ENCODE measurements around the gene GRK5.

GRK5 gene

DNA sequence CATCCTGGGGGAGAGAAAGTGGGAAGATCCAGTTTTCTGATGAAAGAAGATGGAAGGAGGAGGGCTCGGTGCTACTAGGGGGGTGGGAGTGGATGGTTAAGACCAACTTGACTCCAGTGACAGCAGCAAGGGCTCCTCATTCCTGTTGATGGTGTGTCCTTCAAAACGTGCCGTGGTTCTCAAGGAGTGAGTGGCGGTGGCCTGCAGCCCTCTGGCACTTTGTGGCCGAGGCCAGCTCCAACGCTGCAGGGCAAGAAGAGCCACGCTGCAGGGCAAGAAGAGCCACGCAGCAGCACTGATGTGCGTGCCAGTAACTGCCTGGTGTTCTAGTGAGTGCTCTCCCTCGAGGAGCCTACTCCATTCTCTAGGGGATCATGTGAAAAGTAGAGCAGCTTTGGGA is 72.1 kb downstream of the GRK5 start:
- DNase-seq, result no peak

DNA sequence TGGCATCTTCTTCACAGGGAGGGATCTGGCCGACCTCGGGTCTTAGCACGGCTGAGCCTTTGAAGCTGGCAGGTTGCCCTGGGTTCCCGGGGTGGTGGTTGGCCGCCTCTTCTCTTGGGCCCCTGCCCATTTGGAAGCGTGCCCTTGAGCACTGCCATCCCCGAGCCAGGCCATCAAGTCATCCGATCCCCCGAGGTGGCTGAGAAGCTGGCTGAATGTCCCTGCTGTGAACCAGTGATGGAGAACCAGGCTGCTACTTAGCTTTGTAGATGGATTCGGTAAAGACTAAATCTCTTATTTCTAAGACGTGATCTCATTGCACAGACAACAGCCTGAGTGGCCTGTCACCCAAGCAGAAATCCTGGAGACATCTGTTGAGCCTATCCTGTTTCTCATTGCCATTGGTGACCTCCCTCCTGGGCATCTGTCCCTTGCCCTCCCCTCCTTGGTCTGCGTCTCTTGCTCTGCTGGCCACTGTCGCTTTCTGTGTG is 74.3 kb downstream of the GRK5 start:
- no peak for DNase-seq

DNA sequence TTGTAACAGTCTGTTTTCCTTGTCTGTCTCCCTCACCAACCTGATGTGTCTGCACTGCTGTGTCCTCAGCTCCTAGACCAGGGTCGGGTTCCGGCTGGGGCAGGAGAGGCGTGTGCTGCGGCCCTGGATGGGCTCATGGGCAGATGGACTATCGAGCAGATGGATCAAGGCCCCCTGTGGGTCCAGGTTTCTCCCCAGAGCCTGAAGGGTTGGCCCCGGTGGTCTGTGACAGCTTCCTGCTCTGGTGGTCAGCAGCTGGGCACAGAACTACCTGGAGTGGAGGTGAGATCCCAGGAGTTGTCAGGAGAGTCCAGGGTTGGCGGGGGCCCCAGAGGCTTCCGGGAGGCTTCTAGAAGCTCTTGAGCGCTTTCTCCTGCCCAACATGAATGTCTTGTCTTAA is 75.1 kb downstream of the GRK5 start:
- DNase-seq, result no peak

DNA sequence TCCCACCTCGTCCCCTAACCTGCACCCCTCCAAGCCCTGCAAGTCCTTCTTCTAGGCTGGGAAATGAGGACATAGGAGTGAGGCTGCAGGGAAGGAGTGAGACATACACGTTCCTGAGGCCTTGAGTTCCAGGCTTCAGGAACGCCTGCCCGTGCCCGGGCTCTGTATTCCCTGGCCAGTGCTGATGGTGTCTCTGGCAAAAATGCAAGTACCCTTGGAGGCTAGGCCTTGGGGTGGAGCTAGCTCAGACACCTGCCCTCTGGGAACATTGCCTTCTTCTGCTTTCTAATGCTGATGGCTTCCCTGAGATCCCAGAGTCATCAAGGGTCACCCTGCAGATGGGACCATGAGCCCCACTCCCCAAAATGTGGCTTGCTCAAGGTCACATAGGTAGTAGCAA is 76.0 kb downstream of the GRK5 start:
- no peak for DNase-seq

DNA sequence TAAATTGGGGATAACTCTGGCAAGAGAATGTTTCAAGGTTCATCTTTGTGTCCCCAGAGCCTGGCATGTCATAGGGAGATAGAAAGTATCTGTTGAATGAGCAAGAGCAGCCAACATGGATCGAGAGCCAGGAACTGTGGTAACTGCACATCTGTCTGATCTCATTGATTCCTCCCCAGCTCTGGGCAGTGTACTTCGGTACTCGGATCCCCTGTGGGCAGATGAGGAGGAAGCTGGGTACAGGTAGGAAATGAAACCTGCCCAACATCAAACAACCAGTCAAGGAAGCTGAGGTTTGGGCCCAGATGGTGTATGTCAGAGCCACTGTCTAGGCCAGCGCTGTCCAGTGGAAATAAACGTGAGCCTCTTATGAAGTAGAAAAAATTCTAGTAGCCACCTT is 76.4 kb downstream of the GRK5 start:
- DNase-seq, result peak; percentile 50

DNA sequence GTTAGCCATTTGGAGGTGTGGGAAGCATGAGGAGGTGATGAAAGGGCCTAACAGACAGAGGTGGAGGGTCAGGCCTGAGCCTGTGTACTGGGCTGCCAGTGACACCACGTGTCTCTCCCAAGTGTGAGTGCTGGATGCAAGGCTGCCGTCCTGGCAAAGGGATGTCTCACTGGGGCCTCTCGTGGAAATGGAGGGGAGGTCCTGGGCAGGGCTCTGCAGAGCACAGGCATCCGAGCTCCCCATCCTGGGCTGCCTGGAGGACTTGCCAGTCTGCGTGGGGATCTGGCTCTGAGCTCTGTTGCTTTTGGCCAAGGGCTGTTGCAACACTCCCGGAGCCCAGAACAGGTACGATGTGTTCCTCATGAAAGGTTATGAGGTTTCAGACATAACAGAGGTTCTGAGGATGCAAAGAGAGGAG is 77.3 kb downstream of the GRK5 start:
- DNase-seq, result no peak

DNA sequence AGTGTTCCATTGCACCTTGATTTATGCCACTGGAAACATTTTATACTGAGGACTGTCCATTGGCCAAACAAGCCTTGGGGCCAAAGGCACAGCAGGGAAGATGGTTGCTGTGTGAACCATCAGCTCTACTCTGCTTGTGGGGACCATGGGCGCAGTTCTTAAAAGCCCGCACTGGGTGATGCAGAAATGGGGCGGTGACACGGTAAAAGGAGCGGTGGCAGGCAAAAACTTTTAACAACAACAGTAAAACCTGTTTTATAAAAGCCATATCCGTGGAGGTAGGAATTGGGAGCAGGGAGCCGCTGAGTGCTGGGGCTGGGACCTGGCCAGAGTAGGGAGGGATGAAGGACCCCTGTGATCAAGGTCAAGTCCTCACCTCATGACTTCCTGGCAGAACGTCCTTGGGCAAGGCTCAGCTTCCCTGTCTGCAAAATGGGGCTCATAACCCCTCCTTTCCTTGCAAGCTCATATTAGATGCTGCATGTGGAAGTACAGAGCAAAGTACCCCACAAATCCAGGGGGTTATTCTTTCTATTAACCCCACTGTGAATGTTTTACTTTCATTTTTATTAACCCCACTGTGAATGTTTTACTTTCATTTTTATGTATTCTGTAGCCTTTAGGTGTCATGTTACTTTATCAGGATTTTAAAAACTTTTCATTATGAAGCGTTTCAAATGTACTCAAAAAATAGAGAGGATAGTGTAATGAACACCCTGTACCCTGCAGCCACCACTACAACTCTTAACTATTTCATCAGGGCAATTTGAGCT is 78.3 kb downstream of the GRK5 start:
- DNase-seq, result no peak

DNA sequence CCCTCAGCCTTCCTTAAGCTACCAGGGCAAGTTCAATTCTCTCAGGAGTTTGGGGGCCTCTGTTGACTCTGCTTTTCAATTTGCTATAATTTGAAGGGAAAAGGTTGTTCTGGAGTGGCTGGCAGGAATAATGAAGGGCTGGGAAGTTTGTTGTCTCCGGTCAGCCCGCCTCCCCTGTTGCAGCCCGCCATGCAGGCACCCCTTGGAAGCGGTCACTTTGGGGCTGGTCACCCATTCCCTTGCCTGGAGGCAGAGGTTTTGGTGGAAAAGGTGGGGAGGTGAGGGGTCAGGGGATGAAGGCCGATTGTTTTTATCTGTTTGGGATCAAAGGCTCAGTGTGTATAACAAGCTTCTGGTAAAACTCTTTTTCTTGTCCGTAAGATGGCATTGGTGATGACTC is 79.1 kb downstream of the GRK5 start:
- no peak for DNase-seq

DNA sequence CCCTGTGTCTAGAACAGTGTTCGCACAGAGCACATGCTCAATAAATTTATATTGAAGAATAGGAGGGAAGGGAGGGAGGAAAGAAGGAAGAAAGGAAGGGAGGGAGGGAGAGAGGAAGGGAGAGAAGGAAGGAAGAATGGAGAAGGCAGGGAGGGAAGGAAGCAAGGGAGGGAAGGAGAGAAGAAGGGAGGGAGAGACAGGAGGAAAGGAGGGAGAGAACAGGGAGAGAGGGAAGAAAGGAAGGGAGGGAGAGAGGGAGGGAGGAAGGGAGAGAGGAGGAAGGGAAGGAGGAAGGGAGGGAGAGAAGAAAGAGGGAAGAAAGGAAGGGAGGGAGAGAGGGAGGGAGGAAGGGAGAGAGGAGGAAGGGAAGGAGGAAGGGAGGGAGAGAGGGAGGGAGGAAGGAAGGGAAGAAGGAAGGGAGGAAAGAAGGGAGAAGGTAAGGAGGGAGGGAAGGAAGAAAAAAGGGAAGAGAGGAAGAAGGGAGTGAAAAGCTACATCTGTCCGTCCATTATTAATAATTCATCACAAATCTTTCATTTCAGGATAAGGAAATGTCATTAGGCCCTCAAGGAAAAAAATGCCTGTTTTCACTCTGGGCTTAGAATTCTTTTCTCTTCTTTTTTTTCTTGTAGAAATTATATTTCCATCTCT is 79.7 kb downstream of the GRK5 start:
- no peak for DNase-seq

DNA sequence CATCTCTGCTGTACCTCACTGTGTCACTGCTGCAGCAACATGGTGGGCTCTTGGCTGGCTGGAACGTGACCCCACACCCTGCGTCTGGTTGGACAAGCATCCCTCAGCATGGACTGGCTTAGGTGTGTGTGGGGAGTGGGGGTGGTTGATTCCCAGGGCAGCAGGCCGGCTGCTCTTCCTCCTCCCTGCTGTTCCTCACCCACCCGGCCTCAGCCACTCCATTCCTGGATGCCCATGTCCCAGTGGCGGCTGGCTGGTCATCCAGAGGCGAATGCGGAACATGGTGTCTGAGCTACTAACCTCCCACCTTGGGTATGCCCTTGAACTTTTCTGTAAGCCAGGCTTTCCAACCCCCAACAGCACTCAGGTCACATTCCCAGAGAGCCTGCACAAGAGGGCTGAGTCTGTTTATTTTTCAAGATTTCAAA is 81.2 kb downstream of the GRK5 start:
- DNase-seq, result no peak

DNA sequence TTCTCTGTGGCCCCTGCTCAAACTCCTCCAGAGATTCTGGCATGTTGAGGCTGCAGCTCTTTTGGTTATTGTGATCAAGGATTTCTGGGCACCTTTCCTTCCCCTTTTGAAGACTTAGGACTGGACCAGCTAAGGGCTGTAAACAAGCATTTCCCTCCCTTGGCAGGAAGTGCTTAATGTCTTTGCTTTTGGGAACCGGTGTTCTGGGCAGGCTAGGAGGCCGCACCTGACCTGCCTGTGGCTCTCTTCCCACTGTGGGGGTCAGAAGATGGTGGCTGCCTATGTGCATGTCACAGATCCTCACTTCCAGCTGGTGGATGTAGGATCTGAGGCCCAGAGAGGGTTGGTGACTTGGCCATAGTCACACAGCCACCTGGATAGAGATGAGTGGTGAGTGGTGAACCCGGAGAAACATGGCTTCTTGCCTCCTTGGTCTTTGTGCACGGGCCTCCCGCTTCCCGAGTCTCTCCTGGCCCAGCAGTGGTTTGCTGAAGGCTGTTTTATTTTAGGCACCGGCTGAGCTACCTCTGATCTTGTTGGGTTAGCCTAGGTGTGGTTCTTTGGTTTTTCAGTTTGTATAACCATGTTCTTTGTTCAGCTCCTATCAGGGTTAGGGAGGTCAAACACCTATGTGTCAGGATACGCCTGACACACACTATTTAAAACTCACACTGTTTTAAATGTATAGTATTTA is 82.0 kb downstream of the GRK5 start:
- no peak for DNase-seq

DNA sequence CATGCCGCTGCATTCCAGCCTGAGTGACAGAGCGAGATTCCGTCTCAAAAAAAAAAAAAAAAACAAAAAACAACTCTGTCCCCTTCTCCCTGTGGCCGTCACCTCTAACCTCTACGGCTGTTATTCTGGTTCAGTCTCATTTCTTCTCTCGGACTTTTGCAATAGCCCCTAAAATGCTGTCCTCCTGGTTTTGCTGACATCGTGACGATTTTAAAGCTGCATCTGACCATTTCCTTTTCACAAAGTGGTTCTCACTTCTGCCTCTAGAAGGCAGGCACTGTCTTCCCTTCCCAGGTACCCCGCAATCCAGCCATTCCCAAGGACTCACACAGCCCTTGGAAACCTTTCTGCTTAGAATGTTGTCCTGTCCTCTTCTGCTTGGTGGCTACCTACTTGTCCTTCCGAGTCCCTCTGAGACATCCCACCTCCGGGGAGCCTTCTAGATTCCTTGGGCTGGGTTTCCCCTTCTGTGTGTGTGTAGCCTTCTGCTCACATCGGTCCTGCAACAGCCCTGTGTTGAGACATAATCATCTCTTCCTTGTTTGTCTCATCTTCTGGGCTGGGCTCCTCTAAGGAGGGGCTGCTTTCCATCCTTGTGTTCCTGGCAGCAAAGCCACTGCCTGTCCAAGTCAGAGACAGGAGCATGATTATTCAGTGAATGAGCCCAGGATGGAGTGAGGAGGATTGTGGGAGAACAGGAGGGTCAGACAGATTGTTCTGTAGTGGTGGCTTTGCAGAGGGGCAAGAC is 83.1 kb downstream of the GRK5 start:
- no peak for DNase-seq

DNA sequence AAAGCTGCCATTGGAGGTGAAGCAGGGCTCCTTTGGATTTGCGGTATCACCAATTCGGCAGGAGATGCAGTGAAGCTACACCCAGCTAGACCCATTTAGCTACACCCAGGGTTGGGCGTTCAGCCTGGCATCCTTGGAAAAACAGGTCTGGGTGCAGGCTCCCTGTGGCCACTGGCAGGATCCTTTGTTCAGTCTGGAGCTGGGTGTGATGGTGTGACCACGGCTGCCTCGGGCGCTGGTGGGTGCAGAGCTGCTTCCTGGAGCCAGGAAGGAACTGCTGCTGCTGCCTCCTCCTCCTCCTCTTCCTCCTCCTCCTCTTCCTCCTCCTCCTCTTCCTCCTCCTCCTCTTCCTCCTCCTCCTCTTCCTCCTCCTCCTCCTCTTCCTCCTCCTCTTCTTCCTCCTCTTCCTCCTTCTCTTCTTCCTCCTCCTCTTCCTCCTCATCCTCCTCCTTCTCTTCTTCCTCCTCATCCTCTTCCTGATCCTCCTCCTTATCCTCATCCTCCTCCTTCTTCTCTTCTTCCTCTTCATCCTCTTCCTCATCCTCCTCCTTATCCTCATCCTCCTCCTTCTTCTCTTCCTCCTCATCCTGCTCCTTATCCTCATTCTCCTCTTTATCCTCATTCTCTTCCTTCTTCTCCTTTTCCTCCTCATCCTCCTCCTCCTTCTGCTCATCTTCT is 84.0 kb downstream of the GRK5 start:
- no peak for DNase-seq

DNA sequence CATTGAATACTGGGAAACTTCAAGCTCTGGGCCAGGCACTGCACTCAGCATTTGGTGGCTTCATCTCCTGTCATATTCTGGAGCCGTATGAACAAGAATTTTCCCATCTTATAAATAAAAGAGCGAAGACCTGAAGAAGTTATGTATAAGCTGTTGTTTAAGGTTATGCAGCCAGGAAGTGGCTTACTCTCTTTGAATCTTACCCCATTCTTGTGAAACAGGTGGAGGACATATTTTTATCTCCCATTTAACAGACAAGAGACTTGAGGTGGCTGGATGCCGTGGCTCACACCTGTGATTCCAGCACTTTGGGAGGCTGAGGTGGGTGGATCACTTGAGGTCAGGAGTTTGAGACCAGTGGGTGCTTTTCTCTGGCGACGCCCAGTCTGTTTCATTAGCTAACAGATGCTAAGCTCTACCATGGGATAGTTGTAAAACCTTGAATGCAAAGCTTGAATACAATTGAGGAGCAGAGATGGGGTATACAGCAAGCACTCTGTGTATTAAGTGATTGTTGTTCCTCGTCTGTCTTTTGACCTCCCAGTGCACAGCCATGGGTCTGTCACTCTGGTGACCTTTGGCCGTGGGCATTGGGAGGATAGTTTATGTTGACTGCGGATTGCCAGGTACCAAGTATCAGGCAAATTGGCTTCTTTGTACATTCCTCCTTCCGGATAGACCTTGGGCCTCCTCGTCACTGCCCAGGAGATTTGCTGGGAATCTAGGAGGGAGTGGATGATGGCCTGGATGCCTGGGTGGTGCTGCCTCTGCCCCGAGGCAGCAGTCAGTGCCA is 85.8 kb downstream of the GRK5 start:
- no peak for DNase-seq

DNA sequence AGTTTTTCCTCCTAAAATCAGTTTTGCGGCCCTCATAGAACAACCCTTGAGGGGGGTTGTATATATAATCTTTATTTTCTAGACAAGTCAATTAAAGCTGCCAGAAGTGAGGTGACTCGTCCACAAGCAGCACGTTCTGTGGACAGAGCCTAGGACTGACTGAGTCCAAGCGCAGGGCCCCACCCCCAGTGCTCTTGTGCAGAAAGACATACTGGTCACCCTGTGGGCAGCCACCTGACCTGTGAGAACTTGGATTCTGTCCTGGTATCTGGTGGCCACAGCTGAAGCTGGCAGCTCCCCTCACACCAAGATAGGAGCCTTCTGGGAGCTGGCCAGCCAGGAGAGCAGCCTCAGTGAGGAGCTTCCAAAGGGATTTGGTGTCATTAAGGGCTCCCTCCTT is 89.3 kb downstream of the GRK5 start:
- no peak for DNase-seq

DNA sequence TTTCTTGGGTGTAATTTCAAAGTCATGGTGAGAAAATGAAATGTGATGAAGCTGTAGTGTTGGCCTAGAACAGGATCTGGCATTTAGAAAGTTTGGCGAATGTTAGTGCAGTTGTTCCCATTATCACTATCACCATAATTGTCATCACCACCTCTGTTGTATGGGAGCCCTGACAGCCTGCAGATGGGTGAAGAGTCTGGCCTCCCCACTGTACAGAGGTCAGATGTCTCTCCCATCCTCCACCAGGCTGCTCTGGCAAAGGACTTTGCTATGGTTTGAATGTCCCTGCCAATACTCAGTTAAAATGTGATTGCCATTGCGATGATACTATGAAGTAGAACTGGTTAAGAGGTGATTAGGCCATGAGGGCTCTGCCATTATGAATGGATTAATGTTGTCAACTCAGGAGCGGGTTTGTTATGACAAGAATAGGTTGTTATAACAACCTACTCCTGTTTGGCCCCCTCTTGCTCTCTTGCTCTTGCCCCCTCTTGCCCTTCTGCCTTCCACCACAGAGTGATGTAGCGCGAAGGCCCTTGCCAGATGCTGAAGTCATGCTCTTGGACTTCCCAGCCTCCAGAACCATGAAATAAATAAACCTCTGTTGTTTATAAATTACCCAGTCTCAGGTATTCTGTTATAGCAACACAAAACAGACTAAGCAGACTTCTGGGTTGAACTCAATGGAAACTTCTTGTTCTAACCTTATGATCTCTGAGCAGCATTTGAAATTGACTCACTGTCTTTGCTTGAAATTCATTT is 90.0 kb downstream of the GRK5 start:
- no peak for DNase-seq

DNA sequence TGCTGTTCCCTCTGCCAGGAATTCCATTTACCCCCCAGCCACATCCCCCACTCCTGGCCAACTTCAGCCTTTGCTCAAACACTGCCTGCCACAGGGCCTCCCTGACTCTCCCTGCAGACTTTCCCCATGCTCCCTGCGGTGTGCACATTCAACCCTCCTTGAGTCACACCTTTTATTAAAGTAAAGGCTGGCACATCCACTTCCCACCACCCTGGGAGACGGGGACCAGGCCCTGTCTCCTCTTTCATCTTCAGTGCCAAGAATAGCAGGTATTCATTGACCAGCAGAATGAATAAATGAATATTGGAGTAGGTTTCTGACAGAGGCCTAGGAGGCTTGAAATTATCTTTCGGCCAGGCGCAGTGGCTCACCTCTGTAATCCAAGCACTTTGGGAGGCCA is 91.4 kb downstream of the GRK5 start:
- no peak for DNase-seq

DNA sequence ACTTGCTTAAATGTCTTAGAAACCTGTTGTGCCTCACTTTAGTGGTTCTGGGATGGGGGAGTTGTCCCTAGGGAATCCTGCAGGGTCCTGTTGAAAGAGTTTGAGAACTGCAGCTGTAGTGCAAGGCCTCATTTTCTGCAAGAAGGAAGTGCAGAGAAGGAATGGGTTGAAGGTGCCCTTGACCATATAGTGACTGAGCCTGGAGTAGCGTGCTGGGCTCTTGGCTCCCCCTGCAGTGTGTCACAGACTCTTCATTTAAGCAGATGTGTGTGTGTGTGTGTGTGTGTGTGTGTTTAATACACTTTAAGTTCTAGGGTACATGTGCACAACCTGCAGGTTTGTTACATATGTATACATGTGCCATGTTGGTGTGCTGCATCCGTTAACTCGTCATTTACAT is 92.2 kb downstream of the GRK5 start:
- no peak for DNase-seq

DNA sequence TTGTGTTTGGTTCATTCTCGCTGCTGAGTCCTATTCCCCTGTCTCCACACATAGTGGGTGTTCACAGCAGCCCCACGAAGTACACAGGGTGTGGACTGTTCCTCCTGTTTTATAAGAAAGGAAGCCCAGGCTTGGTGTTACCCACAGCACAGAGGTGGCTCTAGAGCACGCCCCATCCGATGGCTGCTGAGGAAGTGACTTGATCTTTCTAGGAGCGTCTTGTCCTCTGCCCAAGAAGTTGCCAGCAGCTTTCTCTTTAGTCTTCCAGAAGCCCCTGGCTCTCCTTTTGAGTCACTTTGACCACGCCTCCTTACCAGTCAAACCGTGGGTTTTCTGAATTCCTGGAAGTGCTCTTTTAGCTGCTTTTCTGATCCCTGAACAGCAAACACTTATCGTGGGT is 94.0 kb downstream of the GRK5 start:
- peak; percentile 61 for DNase-seq

DNA sequence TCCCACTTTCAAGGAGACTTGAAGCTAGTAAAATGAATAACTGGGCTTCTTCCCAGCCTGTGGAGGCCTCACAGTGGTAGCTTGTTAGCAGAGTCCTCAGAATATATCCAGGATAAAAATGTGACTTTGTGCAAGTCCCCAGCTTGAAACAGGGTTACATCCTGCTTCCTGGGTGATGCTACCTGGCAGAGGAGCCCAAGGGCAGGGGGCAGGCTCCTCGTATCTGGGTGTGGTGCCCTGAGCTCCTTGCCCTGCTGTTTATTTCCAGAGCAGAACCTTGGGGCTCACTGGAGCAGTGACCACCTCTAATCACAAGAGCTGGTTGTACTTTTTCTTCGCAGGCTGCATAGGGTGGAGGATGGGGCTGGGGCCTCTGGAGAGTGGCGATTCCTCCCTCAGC is 94.8 kb downstream of the GRK5 start:
- no peak for DNase-seq
